Left lung (tissue), 10 donors: ENCODE results near the gene GDPD4. TPM values are rescaled to one million over a fixed set of nuclear protein-coding genes. Genes with fewer than 3 reads are reported as not detected.

Source experiments
- ATAC-seq: fragments of 200-7000 bp; cut with Tn5 transposase; one replicate; pipeline ENCODE4 v1.9.1; 2020; ENCODE audit warnings: moderate library complexity
- DNase-seq, 4 donors: peaks; one replicate each; pipeline ENCODE4 v3.0.0-alpha.2; 2013 to 2020
- H3K27ac ChIP-seq, 2 donors: fragments of 200-600 bp; sonication (generic) in 1 of 2; one replicate each; pipeline versions ENCODE4 v1.5.0 to v1.8.0; 2020 to 2021
- H3K27me3 ChIP-seq, 2 donors: fragments of 200-600 bp; sonication (generic) in 1 of 2; one replicate each; pipeline versions ENCODE4 v1.5.0 to v1.8.0; 2020 to 2021
- H3K36me3 ChIP-seq, 2 donors: fragments of 200-600 bp; sonication (generic) in 1 of 2; one replicate each; pipeline versions ENCODE4 v1.5.0 to v1.8.0; 2020 to 2021
- H3K4me1 ChIP-seq, 2 donors: fragments of 200-600 bp; one replicate each; pipeline ENCODE4 v1.8.0; 2021
- H3K4me3 ChIP-seq, 2 donors: fragments of 200-600 bp; sonication (generic) in 1 of 2; one replicate each; pipeline versions ENCODE4 v1.5.0 to v1.8.0; 2020 to 2021; ENCODE audit warnings: mild to moderate bottlenecking in 1 of 2
- H3K9me3 ChIP-seq, 2 donors: fragments of 200-600 bp; sonication (generic) in 1 of 2; one replicate each; pipeline versions ENCODE4 v1.5.0 to v1.8.0; 2020 to 2021
- intact Hi-C, 2 donors: fragments of 100-400 bp; cut with DNase I; formaldehyde crosslinking; loops; one replicate each; pipeline versions ENCODE4 v1.11.2 to v1.14.2; 2022
- polyA plus RNA-seq, 6 donors: library from polyadenylated mRNA; unstranded; fragments of 120-200 nt; gene quantifications; one replicate each; pipeline ENCODE4 v1.2.1, GENCODE V29; 2013; ENCODE audit not compliant: insufficient read length in 6 of 6
- total RNA-seq, 2 donors: library from RNA; stranded (reverse); fragmentation: NEBNext Ultra II Directional; extraction: Animal tissue kit (Norgen Biotek cat#: 25700); gene quantifications; one replicate each; pipeline ENCODE4 v1.2.1, GENCODE V29; 2021
- TF ChIP-seq, protein P1 (sequence below), 2 donors: fragments of 200-600 bp; sonication (generic) in 1 of 2; IDR thresholded peaks; one replicate each; pipeline versions ENCODE4 v1.5.0 to v1.8.0; 2021; ENCODE audit warnings: antibody characterized with exemption in 2 of 2
- donor health status: DM: no; HTN: yes; CAD: no.
- donor health status: DM: no; HTN: no; CAD: no.

GDPD4 gene
- total and polyA plus RNA-seq, 8 donors, result 0.34 to 0.78 (median 0.55) TPM; not detected in 2

DNA sequence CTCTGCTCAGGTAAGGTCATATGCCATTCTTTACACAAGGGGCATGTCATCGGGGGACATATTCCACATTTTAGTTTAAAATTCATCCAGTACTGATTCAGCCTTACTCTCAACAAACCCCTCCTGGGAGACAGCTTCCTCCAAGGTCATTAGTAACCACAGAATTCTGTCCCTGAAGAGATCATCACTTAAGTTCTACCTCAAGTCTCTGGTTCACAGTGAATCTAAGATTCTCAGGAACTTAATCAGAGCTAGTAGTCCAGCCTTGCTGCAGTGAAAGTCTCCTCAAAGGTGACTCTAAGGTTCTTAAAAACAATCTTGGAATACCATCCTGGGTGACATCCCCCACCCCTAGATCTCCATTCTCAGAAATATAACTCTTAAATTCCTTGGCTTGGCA is 18.9 kb upstream of the GDPD4 start:
- Histone ChIP-seq H3K4me1 (no peaks in the 10 kb centered on the region), H3K27me3 (no peaks in the 10 kb centered on the region), H3K36me3 (peaks cover 0 to 37% of the 10 kb centered on the region in 2 donors), H3K4me3 (no peak overlapping the region), H3K9me3 (no peaks in the 10 kb centered on the region), H3K27ac (no peak overlapping the region)
- intact Hi-C loops, result no loop called here
- no peak for DNase-seq
- TF ChIP-seq, protein P1, sequence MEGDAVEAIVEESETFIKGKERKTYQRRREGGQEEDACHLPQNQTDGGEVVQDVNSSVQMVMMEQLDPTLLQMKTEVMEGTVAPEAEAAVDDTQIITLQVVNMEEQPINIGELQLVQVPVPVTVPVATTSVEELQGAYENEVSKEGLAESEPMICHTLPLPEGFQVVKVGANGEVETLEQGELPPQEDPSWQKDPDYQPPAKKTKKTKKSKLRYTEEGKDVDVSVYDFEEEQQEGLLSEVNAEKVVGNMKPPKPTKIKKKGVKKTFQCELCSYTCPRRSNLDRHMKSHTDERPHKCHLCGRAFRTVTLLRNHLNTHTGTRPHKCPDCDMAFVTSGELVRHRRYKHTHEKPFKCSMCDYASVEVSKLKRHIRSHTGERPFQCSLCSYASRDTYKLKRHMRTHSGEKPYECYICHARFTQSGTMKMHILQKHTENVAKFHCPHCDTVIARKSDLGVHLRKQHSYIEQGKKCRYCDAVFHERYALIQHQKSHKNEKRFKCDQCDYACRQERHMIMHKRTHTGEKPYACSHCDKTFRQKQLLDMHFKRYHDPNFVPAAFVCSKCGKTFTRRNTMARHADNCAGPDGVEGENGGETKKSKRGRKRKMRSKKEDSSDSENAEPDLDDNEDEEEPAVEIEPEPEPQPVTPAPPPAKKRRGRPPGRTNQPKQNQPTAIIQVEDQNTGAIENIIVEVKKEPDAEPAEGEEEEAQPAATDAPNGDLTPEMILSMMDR (IDR thresholded peaks at IDR 0.05), result no peak
- no peak for ATAC-seq

DNA sequence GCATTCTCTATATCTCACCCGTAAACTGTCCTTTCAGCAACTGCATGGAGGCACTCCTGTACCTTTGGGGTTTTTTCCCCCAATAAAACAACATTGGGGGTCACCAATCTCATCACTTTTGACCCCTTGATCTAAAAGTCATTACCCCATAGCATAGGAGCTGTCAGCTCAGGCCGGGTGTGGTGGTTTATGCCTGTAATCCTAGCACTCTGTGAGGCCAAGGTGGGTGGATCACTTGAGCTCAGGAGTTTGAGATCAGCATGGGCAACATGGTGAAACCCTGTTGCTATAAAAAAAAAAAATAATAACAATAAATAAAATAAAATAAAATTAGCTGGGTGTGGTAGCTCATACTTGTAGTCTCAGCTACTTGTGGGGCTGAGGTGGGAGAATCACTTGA is 17.1 kb upstream of the GDPD4 start:
- H3K4me1 ChIP-seq, result no peaks in the 10 kb centered on the region
- no peak overlapping the region for H3K27ac ChIP-seq
- intact Hi-C loops, result no loop called here
- TF ChIP-seq, protein P1 (IDR thresholded peaks at IDR 0.05), result no peak
- no peaks in the 10 kb centered on the region for H3K9me3 ChIP-seq
- DNase-seq, result no peak
- H3K4me3 ChIP-seq, result no peak overlapping the region
- no peak for ATAC-seq
- no peaks in the 10 kb centered on the region for H3K27me3 ChIP-seq
- H3K36me3 ChIP-seq, result peaks cover 0 to 23% of the 10 kb centered on the region in 2 donors

DNA sequence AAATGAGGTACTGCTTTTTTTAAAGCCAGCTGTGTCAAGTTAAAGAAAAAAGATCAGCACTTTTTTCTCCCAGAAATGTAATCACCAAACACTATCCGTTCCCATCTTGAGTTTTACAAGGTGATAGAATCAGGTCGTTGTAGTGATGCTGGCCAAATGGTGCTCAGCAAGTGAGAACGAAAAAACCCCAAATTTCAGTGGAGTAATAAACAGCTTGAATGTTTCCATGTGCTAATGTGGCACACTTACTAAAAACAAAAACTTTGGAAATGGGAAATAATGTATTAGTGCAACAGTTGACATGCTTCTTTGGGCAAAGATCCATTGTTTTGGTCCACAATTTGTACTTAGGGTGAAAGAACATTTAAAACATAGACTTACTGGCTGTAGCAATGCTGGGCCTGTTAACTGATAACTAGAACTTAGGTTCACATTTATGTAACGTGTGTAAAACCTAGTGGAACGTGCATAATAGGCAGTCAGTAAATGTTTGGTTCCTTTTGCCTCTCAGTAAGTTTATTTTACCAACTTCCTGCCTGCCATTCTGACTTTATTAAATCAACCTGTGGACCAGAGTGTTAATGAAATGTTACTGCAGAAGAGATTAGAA is 15.4 kb upstream of the GDPD4 start:
- peak in 2 of 4 donors; percentile 36 to 42 for DNase-seq
- TF ChIP-seq, protein P1 (IDR thresholded peaks at IDR 0.05), result no peak
- Histone ChIP-seq H3K27ac (no peak overlapping the region), H3K9me3 (no peaks in the 10 kb centered on the region), H3K27me3 (no peaks in the 10 kb centered on the region), H3K4me1 (no peaks in the 10 kb centered on the region), H3K36me3 (peaks cover 0 to 5% of the 10 kb centered on the region in 2 donors), H3K4me3 (no peak overlapping the region)
- peak; percentile 22 for ATAC-seq
- intact Hi-C loops, result no loop called here

DNA sequence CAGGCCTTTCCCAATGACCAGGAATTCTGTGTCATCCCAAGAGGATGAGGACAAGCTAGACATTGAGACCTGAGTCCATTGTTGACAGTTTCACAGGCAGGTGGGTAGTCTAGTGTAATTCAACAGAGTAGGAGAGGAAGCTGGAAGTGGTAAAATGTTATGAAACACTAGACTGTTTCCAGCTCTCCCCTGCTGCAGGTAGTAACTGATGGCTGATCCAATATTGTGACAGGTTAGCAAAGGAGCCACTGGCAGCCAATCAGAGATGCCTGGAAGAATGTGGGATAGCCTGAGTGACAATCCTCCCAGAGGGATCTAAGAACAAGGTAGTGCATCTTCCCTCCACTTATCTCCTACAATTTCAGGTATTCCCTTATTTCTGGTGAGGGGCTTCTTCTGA is 10.6 kb upstream of the GDPD4 start:
- intact Hi-C loops, result no loop called here
- no peak overlapping the region for H3K27ac ChIP-seq
- TF ChIP-seq, protein P1 (IDR thresholded peaks at IDR 0.05), result no peak
- H3K36me3 ChIP-seq, result no peaks in the 10 kb centered on the region
- no peak for DNase-seq
- no peaks in the 10 kb centered on the region for H3K4me1 ChIP-seq
- H3K4me3 ChIP-seq, result no peak overlapping the region
- H3K27me3 ChIP-seq, result no peaks in the 10 kb centered on the region
- no peaks in the 10 kb centered on the region for H3K9me3 ChIP-seq
- no peak for ATAC-seq

DNA sequence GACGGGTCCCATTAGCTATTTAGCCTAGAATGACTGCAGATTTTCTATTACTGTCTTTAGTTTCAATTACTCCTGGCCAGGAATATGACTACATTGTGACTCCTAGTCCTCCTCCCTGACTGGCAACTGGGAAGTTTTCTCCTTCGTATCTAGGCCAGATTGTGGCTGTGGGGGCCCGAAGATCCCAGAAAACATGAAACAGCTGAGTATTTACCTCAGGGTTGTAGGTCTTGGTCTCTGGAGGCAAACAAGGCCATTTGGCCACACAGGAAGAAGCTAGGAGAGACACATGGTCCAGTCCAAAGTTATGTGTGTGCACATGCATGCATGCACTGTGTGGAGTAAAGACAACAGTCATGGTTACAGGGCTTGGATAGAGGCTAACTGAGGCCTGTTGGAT is 10.2 kb upstream of the GDPD4 start:
- intact Hi-C loops, result no loop called here
- Histone ChIP-seq H3K27ac (no peak overlapping the region), H3K9me3 (no peaks in the 10 kb centered on the region), H3K36me3 (no peaks in the 10 kb centered on the region), H3K4me3 (no peak overlapping the region), H3K27me3 (no peaks in the 10 kb centered on the region), H3K4me1 (no peaks in the 10 kb centered on the region)
- TF ChIP-seq, protein P1 (IDR thresholded peaks at IDR 0.05), result no peak
- ATAC-seq (no peak), DNase-seq (no peak)
